CD1c-positive myeloid dendritic cell (primary cell): ENCODE measurements around the gene TMEM181.
"Not testable (repeated sequence)": the region's sequence is repeated elsewhere in the genome, so short reads cannot be mapped to it uniquely, and the experiment has no call there.

ENCODE experiments used
- DNase-seq: peaks from one replicate; pipeline ENCODE4 v3.0.0-alpha.2; 2016; ENCODE audit errors: extremely low spot score

TMEM181 gene

DNA sequence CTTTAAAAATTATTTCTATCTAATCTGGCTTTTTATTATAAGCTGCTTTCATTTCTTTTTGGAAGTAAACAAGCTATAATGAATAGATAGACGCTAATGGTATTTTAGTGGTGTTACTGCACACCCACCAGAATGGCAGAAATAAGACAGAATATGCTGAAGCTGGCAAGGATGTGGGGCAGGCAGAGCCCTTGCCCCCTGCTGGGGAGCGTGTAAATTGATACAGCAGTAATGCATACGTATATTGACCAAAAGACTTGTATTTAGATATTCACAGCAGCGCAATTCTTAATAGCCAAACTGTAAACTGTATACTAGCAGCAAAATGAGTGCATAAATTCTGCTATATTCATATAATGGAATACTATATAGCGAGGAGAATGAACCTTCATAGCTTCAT lies 35.3 kb downstream of the TMEM181 start:
- peak; percentile 8 for DNase-seq

DNA sequence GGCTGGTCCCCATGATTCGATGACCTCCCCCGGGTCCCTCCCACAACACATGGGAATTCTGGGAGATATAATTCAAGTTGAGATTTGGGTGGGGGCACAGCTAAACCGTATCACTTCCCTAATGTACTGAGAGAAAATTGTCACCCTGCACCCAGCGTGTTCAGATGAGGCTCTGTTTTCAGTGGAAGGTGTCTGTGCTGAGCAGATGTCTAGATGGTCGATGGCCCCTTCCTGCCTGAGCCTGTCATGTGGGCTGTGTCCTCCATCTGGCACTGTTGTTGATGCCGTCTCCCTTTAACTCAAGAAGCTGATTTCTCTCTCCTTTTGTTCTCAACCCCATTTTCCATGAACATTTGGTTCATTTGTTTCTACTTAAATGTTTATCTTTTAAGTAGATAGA lies 37.0 kb downstream of the TMEM181 start:
- no peak for DNase-seq

DNA sequence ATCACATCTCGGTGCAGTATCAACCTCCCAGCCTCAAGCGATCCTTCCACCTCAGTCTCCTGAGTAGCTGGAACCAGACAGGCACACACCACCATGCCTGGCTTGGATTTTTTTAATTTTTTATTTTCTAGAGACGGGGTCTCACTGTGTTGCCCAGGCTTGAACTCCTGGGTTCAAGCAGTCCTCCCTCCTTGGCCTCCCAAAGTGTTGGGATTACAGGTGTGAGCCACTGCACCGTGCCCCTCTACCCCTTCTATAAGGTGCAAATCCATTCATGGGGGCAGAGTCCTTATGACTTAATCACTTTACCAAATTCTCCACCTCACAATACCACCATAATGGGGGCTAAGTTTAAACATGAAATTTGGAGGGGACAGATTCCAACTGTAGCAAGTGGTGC lies 37.7 kb downstream of the TMEM181 start:
- no peak for DNase-seq

DNA sequence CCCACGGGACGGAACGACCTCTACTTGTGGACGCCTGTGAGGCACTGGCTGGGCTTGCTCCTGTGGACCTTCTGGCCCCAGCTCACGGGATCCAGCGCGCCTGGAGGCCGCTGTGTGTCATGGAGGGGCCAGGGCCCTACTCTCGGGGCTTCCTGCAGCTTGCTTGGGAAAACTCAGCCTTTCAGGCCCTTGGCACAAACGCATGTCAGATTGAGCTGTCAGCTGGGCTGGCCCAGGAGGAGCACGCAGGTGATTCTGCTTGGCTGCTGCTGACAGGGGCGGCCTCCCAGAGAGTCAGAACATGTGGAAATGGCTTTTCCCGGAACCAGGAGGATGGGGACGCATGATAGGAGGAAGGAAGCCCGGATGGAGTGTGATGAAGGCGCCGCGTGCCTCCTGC lies 39.7 kb downstream of the TMEM181 start:
- DNase-seq, result no peak

DNA sequence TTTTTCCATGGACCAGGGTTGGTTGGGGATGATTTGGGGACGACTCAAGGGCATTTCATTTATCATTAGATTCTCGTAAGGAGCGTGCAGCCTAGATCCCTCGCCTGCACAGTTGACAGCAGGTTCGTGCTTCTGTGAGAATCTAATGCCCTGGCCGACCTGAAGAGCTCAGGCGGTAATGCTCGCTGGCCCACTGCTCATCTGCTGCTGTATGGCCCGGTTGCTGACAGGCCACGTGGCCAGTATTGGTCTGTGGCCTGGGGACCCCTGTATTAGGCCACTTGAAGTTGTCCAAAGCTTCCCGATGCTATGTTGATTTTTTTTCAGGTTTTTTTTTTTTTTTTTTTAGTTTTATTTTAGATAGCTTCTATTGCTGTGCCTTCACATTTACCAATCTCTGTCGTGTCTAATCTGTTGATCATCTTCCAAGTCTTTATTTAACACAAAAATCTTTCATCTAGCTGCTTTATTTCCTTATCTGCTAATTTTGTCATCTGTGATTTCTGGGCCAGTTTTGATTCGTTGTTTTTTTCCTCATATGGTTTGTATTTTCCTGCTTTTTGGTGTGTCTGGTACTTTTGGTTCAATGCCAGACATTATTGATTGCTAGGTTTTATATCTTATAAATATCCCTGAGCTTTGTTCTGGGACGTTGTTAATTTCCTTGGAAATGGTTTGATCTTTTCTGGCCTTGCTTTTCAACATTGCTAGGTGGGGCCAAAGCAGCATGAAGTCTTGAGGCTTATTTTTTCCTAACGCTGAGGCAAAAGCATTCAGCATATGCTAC lies 43.6 kb downstream of the TMEM181 start:
- no peak for DNase-seq

DNA sequence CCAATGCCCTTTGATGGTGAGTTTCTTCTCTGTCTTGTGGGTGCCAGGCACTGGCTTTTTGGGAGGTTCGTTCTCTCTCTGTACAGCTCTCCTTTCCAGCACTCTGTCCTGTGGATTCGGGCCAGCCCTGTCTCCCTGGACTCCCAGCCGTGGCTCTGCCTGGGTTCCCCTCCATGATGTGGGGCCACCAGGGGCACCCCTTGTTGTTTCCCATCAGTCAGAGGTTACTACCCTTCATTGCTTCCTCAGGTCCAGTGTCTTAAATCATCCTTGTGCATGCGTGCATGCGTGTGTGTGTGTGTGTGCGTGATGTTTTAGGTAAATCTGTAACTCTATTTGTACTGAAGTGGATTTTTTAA lies 44.1 kb downstream of the TMEM181 start:
- no peak for DNase-seq

DNA sequence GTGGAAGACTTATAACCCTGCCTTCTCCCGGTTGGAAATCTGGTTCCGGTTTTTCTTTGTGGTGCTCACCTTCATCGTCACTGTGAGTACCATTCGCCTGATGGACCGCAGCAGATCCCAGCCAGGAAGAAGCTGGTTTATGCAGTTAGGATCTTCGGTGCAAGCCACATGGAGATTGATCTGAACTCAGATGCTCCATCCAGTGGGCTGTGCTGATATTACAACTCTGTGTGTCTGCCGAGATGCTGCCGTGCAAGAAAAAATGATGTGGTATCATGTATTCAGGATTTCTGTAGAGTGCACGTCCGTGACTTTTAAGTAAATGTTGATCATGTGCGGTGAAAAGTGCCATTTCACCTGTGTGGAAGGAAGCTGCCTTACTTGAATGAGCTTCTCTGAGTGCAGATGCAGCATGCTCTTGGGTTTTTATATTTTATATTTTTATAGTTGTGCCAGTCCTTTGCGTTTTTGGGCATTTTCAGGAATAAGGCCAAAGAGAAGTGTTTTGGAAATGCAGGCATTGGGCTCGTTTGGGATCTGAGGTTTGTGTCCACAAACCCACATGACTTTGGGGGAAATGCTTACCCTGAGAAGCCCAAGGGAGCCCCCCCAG lies 45.5 kb downstream of the TMEM181 start:
- DNase-seq, result peak; percentile 60

DNA sequence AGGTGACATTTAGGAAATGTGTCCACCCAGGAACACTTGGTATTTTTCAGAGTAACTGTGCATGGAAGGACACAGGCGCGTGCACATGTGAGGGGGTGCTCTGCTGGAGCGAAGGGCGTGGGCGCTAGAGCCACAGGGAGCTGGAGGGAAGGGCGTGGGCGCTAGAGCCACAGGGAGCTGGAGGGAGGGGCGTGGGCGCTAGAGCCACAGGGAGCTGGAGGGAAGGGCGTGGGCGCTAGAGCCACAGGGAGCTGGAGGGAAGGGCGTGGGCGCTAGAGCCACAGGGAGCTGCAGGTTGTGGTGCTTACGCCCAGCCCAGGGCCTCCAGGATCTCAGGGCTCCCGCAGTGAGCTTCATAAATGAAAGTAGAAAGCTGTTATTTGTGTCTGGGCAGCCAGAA lies 46.1 kb downstream of the TMEM181 start:
- DNase-seq, result not testable (repeated sequence)

DNA sequence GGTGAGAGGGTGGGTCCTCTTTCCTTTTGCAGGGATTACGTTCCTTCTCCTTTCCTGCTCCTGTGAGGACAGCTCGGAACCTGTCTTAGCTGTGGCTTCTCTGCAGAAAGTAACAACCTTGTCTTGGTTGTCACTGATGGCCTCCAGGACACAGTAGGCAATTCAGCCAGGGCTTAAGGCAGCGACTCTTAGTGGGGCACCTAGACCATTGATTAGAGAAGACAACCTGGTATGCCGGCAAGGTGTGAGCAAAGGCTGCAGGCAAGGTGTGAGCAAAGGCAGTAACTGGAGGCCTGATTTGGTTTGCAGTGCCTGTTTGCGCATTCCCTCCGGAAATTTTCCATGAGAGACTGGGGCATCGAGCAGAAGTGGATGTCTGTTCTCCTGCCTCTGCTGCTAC lies 47.0 kb downstream of the TMEM181 start:
- DNase-seq, result no peak

DNA sequence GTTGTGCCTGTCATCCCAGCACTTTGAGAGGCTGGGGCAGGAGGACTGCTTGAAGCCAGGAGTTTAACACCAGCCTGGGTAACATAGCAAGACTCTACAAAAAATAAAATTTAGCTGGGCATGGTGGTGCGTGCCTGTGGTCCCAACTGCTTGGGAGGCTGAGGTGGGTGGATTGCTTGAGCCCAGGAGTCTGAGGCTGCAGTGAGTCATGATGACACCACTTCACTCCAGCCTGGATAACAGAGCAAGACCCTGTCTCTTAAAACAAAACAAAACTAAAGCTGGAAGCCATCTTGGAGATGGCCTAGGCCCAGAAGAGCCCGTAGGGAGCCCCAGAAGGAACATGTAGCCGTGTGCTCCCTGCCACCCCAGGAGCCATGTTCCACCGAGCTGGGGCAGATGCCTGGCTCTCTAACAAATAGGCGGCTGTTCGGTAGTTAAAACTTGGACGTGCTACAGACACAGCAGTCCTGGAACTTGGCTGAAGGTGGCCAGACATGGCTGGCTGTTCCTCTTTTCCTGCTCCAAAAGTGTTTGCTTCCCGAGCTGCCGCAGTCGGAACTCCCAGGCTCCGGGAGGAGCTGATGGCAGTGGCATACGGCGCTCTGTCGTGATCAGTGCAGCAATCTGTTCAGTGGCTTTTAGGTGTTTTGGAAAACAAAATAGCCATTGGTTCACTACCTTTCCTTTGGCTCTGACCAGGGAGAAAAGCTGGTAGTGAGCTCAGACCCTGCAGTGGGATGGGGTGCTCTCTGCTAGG lies 47.7 kb downstream of the TMEM181 start:
- DNase-seq, result no peak

DNA sequence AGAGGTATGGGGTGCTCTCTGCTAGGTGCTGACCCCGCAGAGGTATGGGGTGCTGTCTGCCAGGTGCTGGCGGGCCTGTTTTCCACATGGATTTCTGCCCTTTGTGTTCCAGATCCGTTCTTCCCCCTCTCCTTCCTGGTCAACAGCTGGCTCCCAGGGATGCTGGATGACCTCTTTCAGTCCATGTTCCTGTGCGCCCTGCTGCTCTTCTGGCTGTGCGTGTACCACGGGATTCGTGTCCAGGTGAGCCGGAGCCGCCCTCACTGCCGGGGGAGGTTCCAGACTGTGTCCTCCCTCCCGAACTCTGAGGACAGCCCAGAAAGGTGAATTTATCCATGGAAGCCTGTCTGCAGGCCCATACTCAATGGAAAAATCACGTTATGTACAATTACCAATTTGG lies 48.3 kb downstream of the TMEM181 start:
- no peak for DNase-seq

DNA sequence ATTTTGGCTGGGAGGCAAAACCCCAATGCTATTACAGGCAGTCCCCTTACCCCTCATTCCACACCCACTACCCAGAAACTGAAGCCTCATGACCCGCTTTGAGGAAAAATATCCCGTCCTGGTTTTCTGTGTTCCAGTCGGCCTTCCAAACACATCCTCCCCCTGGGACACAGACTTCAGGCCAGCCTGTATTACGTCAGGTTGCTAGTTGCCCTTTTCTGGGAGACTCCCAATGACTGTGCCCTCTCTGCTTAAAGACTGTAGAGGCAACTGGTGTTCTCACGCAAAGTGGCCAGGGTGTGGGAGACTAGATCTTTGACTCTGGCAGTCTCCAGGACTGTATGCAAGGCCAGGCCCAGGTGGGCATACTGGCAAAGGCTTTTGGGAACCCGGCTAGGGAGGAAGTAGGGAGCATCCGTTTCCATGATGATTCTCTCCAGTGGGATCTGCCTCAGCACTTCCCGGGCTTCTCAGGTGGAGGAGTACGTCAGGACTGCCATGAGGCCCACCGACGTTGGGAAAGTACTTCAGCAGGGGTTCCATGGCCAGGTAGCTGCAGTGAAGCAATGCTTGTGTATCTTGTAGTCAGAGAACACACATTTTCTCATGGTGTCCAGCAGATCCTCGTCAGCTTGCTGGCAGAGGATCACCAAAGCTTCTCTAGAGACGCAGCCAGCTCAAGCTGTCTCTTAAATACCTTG lies 49.7 kb downstream of the TMEM181 start:
- DNase-seq, result no peak

DNA sequence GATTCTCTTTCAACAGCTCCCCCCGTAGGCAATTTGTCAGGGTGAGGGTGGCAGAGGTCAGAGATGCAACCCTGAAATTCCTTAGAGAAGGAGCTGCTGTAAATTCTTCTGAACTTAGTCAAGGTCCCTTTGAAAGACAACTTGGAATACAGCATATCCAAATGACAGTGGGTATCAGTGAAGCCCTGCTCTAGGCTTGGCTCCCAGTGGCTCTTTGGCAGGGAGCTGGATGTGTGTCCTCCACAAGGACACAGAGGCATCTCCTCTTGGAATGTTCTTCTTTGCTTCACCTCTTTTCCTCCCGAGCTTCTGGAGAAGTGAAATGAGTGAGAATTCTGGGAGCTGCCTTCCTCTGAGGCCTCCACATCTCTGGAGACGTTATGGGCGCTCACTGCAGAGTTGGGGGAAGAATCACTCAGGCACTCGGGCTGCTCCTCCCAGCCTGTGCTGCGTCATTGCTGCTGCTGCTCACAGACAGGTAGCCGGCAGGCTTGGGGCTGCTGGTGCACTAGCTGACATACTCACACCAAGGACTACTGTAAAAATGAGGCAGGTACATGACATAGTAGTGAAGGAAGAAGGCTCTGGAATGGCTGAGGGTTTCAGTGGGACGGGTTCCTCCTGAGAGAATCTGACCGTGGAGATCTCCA lies 50.6 kb downstream of the TMEM181 start:
- DNase-seq, result no peak

DNA sequence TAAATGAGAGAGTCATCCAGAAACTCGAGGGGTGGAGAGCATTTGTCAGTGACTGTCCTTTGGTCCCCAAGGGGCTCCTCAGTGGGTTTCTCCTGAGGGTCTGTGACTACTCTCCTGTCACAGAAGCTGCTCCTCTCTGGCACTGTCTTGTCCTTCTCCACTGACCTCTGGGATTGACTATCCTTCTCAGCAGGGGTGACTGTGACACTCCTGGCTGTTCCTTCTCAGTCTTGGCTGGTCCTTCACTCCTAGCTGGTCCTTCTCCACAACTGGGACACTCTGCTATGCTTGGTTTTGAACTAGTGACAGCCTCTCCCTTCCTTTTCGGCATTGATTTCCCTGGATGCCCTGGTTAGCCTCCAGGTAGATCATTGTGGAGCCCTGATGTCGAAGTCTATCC lies 51.1 kb downstream of the TMEM181 start:
- no peak for DNase-seq

DNA sequence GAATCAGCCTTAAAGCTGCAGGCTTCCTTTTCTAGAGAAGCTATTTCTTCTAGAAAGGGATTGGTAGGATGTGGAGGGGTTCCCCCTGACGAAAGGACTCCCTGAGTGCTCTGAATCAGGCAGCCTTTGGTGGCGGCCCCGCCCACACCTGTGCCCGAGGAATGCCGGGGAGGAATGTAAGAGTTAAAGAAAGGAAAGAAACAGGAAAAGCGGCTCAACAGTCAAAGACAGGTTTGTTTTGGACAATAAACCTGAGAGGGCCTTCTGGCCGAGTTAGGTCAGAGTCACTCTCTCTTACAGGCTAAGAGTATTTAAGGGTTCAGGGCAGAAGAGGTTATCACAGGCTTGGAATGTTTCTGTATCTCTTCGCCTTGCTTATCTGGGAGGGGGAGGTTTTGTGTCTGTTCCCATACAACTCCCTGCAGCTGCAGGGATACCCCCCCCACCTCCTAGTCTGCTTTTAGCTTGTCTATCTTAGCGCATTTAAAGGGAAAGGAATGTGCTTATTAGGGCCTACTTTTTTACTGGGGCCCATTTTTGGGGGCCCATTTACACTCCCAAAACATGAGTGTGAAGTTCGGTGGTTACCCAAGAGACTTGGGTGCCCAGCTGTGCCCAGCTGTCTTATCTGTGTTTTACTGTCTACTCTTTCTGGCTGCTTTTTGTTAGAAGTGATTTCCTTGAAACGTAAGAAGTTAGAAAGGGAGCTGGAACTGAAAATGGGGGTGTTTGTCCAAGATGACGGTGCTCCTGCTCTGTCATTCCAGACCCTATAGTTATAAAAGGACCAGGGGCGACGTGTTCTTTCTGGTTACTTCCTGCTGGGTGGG lies 51.9 kb downstream of the TMEM181 start:
- DNase-seq, result no peak

DNA sequence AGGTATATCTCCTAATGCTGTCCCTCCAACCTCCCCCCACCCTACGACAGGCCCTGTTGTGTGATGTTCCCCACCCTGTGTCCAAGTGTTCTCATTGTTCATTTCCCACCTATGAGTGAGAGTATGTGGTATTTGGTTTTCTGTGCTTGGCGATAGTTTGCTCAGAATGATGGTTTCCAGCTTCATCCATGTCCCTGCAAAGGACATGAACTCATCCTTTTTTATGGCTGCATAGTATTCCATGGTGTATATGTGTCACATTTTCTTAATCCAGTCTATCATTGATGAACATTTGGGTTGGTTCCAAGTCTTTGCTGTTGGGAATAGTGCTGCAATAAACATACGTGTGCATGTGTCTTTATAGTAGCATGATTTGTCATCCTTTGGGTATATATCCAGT lies 54.7 kb downstream of the TMEM181 start:
- DNase-seq, result not testable (repeated sequence)

DNA sequence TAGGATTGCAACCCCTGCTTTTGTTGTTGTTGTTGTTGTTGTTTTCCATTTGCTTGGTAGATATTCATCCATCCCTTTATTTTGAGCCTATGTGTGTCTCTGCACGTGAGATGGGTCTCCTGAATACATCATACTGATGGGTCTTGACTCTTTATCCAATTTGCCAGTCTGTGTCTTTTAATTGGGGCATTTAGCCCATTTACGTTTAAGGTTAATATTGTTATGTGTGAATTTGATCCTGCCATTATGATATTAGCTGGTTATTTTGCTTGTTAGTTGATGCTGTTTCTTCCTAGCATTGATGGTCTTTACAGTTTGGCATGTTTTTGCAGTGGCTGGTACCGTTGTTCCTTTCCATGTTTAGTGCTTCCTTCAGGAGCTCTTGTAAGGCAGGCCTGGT lies 58.4 kb downstream of the TMEM181 start:
- DNase-seq, result not testable (repeated sequence)

DNA sequence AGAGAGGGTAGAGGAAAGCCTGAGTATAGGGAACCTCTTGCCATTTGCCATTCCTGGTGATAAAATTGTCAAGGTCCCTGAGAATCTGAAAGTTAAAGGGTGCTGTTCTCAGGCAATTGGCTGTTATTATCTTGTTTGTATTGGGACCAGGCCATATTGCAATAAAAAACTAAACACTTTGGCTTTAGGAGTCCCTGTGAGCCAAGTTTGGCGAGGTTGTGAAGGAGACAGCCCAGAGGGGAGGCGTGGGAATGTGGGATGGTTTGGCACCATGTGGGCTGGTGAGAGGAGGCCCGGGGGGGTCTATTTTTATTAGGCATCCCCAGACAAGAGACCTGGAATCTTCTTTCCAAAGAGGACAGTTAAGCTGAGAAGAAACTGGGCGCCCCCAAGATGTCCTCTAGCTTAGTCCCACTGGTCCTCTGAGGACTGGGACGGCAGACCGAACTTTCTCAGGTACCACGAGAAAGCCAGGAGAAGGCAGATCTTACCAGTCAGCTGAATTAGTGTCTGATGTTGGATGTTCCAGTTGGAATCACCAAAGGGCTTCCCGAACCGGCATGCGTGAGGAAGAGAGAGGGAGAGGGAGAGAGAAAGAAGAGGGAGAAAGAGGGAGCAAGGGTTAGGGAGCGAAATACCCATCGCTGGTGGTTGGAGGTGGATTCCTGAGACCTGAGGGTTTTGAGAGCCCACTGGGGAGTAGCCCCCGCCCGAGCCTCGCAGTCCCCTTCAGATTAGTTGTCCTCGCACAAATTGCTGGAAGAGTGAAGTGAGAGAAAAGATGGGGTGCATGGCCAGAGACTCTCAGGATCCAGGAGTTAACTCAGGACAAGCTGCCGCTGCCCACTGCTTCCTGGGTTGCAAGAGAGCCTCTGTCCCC lies 60.3 kb downstream of the TMEM181 start:
- no peak for DNase-seq

DNA sequence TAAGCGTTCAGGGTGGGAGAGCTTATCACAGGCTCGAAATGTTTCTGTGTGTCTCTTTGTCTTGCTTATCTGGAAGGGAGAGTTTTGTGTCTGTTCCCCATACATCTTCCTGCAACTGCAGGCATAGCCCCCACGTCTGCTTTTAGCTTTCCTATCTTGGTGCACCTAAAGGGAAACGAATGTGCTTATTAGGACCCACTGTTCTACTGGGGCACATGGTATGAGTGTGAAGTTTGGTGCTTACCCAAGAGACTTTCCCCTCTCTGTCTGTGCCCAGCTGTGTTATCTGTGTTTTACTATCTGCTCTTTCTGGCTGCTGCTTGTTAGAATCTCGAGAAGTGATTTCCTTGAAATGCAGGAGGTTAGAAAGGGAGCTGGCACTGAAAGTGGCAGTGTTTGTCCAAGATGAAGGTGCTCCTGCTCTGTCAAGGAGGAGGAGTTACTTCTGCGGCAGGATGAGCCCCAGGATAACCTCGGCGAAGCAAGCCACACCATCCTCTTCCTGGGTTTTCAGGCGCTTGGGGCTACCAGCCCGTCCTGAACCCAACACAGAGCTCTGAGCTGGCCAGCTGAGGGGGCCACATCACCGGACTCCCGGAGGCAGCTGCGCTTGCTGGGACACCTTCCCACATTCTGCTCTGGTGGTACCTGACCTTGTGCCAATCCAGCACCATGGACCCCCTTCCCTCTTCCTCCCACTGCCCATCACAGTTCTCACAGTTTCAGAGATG lies 61.2 kb downstream of the TMEM181 start:
- DNase-seq, result no peak
